ENCODE data around the gene ABCC1. TPM values are rescaled to one million over a fixed set of nuclear protein-coding genes. Genes with fewer than 3 reads are reported as not detected.

Gene ABCC1
- total RNA-seq, 1 experiment from 2014 or later = 56.4 TPM

DNA sequence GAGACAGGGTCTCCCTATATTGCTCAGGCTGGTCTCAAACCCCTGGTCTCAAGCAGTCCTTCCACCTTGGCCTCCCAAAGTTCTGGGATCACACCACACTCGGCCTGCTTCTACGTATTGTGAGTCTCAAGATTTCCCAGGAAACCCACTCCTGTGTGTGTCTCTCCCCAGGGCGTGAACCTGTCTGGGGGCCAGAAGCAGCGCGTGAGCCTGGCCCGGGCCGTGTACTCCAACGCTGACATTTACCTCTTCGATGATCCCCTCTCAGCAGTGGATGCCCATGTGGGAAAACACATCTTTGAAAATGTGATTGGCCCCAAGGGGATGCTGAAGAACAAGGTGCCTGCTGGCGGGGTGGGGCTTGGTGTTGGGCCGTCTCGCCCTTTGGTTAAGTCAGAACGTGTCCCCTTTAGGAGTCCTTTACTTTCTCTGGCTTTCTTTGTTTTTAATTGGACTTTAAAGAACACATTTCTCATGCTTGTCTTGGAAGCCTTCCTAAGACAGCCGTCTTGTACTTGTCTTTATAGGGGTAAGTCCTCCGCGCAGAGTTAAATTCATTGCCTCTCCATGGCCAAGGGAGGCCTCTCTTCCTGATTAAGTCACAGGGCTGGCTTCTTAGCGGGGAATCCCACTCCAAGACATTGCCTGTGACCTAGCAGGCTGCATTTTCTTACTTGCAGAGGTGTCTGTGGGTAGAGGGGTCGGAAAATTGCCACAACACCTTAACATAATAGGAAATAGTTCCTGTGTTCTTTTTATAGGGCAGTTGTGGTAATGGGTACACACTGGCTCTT, 137.4 kb downstream of the ABCC1 start:
- no peak overlapping the region; a peak in 1 of 5 replicates for H3K4me3 Mint-ChIP-seq
- no peak for DNase-seq
- Histone ChIP-seq H2BK12ac (ENCODE audit: insufficient read length, low read depth, low read length) (no peak overlapping the region), H3K56ac (ENCODE audit: insufficient read length, low read depth, low read length) (no peak overlapping the region), H2BK5ac (ENCODE audit: insufficient read length, low read length) (no peak overlapping the region), H3K14ac (ENCODE audit: insufficient read depth, low read length) (no peak overlapping the region), H2AK5ac (ENCODE audit: insufficient read length, low read length) (no peak overlapping the region), H3K4me1 (ENCODE audit: insufficient read depth, low read length) (no peaks in the 10 kb centered on the region), H3K9me3 (ENCODE audit: control insufficient read depth, low read depth, low read length) (no peaks in the 10 kb centered on the region), H3K9ac (ENCODE audit: extremely low read depth, insufficient read length, low read length) (no peak overlapping the region), H3K18ac (ENCODE audit: insufficient read length, low read depth, low read length) (no peak overlapping the region), H4K5ac (ENCODE audit: insufficient read length, low read depth, low read length) (no peak overlapping the region), H3K23ac (ENCODE audit: insufficient read length, low read depth, low read length) (no peak overlapping the region), H3K23me2 (ENCODE audit: insufficient read length, low read depth, low read length, poor library complexity, severe bottlenecking) (no peaks in the 10 kb centered on the region), H2AFZ (ENCODE audit: low read length) (no peak overlapping the region), H2BK20ac (ENCODE audit: low read depth, low read length, poor library complexity, severe bottlenecking) (no peak overlapping the region), H3K79me2 (ENCODE audit: insufficient read depth, low read length) (no peaks in the 10 kb centered on the region), H3K4me2 (ENCODE audit: insufficient read depth, insufficient read length, low read length) (no peak overlapping the region), H4K20me1 (ENCODE audit: control insufficient read depth, insufficient read depth, insufficient read length) (peaks cover 4% of the 10 kb centered on the region), H3K79me1 (ENCODE audit: insufficient read depth, low read depth, low read length, poor library complexity, severe bottlenecking) (no peaks in the 10 kb centered on the region), H3K27ac (ENCODE audit: insufficient read length, low read depth, low read length) (no peak overlapping the region), H3K4ac (ENCODE audit: low read depth, low read length) (no peak overlapping the region), H2BK120ac (ENCODE audit: low read depth, low read length, poor library complexity, severe bottlenecking) (no peak overlapping the region), H3T11ph (ENCODE audit: low read length) (no peak overlapping the region), H4K91ac (ENCODE audit: insufficient read length, low read depth, low read length) (no peak overlapping the region), H3K27me3 (ENCODE audit: insufficient read depth, low read length) (no peaks in the 10 kb centered on the region), H4K8ac (replicated peaks; ENCODE audit: insufficient read length, low read depth, low read length) (no peak overlapping the region), H2BK15ac (ENCODE audit: low read depth, low read length) (no peak overlapping the region)
- no peaks in the 10 kb centered on the region for H3K27me3 Mint-ChIP-seq (ENCODE audit: low read depth)
- WGBS (ENCODE audit: extremely low coverage, insufficient read length, low lambda C conversion rate) = no CpG with 5 or more reads among the region's 18 CpGs
- H3K36me3 Mint-ChIP-seq (ENCODE audit: insufficient read depth in 1 of 3, low read depth in 3 of 3) = peaks cover 46 to 92% (median 90%) of the 10 kb centered on the region in 3 experiments
- peaks cover 2 to 9% of the 10 kb centered on the region in 2 experiments; a peak in 2 of 4 replicates for H3K4me1 Mint-ChIP-seq
- peaks cover 7 to 9% of the 10 kb centered on the region in 2 experiments; a peak in 4 of 5 replicates for H3K9me3 Mint-ChIP-seq
- H3K27ac Mint-ChIP-seq = peak overlapping the region; percentile 29 to 54 (median 31); a peak in 3 of 7 replicates
- TF ChIP-seq, protein P1, sequence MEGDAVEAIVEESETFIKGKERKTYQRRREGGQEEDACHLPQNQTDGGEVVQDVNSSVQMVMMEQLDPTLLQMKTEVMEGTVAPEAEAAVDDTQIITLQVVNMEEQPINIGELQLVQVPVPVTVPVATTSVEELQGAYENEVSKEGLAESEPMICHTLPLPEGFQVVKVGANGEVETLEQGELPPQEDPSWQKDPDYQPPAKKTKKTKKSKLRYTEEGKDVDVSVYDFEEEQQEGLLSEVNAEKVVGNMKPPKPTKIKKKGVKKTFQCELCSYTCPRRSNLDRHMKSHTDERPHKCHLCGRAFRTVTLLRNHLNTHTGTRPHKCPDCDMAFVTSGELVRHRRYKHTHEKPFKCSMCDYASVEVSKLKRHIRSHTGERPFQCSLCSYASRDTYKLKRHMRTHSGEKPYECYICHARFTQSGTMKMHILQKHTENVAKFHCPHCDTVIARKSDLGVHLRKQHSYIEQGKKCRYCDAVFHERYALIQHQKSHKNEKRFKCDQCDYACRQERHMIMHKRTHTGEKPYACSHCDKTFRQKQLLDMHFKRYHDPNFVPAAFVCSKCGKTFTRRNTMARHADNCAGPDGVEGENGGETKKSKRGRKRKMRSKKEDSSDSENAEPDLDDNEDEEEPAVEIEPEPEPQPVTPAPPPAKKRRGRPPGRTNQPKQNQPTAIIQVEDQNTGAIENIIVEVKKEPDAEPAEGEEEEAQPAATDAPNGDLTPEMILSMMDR (conservative IDR thresholded peaks at IDR 0.05) = no peak
